A673 (cell line): ENCODE data around the gene LILRB3. TPM values are rescaled to one million over a fixed set of nuclear protein-coding genes. Genes with fewer than 3 reads are reported as not detected.
"Not testable (repeated sequence)": the region's sequence is repeated elsewhere in the genome, so short reads cannot be mapped to it uniquely, and the experiment has no call there.

ENCODE experiments used
- BruUV-seq: library from RNA; stranded (reverse); fragments of 400-500 nt; replicated peaks from 2 replicates; lab custom pipeline; 2021; lab: Mats Ljungman, UMichigan
- CTCF ChIA-PET: fragments of 300-600 bp; sonication (Branson Sonifier 250); formaldehyde crosslinking; loops from one replicate; lab custom pipeline; 2022; ENCODE audit warnings: antibody characterized with exemption; lab: Charles Lee
- POLR2A ChIA-PET: fragments of 300-600 bp; sonication (Branson Sonifier 250); formaldehyde crosslinking; loops from one replicate; lab custom pipeline; 2022; ENCODE audit warnings: antibody characterized with exemption; ENCODE audit not compliant: low non-redundant PET; lab: Charles Lee
- DNase-seq: peaks from one replicate; pipeline ENCODE4 v3.0.0-alpha.2; 2015; ENCODE audit warnings: low spot score
- H3K27ac ChIP-seq: fragments of 200-600 bp; sonication (generic); 2 replicates; pipeline ENCODE4 v1.5.1; 2016; ENCODE audit warnings: mixed run types, low read depth, mild to moderate bottlenecking, mixed read lengths, antibody characterized with exemption, low read length; ENCODE audit not compliant: poor library complexity, severe bottlenecking
- H3K27me3 ChIP-seq: fragments of 200-600 bp; sonication (generic); replicated peaks from 2 replicates; pipeline ENCODE4 v1.6.1; 2017; ENCODE audit warnings: mixed run types, low read depth, mild to moderate bottlenecking, mixed read lengths, antibody characterized with exemption, low read length; ENCODE audit not compliant: insufficient read depth, poor library complexity
- H3K36me3 ChIP-seq: fragments of 200-600 bp; sonication (generic); 2 replicates; pipeline ENCODE4 v1.6.1; 2016; ENCODE audit warnings: mixed run types, mild to moderate bottlenecking, mixed read lengths, antibody characterized with exemption, low read length; ENCODE audit not compliant: insufficient read depth, poor library complexity, severe bottlenecking
- H3K4me1 ChIP-seq: fragments of 200-600 bp; sonication (generic); 2 replicates; pipeline ENCODE4 v1.6.1; 2017; ENCODE audit warnings: mixed run types, mild to moderate bottlenecking, mixed read lengths, antibody characterized with exemption, low read length; ENCODE audit not compliant: insufficient read depth, poor library complexity, severe bottlenecking
- H3K4me3 ChIP-seq: fragments of 200-600 bp; sonication (generic); 2 replicates; pipeline ENCODE4 v1.5.1; 2016; ENCODE audit warnings: low read depth, mixed run types, mild to moderate bottlenecking, mixed read lengths, low read length; ENCODE audit not compliant: poor library complexity, severe bottlenecking
- H3K9me3 ChIP-seq: fragments of 200-600 bp; sonication (generic); 2 replicates; pipeline ENCODE4 v1.6.1; 2016; ENCODE audit warnings: mixed run types, low read depth, mild to moderate bottlenecking, mixed read lengths, antibody characterized with exemption, low read length; ENCODE audit not compliant: poor library complexity, severe bottlenecking
- CTCF ChIP-seq: fragments of 300-800, 200-600 bp; sonication (generic); conservative IDR thresholded peaks from 2 replicates; pipeline ENCODE4 v1.5.1; 2017; ENCODE audit warnings: low read depth, mild to moderate bottlenecking, antibody characterized with exemption, low read length, moderate library complexity, mixed read lengths
- EZH2 ChIP-seq: fragments of 200-600 bp; sonication (generic); IDR thresholded peaks from 2 replicates; pipeline ENCODE4 v1.6.1; 2017; ENCODE audit warnings: borderline replicate concordance, low read depth, mild to moderate bottlenecking, mixed read lengths, antibody characterized with exemption, low read length; ENCODE audit not compliant: poor library complexity, severe bottlenecking
- intact Hi-C: fragments of 100-400 bp; cut with micrococcal nuclease; formaldehyde crosslinking; loops from one replicate; pipeline ENCODE4 v1.10.0; 2022; ENCODE audit not compliant: unreplicated experiment
- total RNA-seq: library from RNA; stranded (reverse); gene quantifications from 2 replicates; pipeline ENCODE4 v1.2.3, GENCODE V29; 2021

LILRB3 gene
- total RNA-seq, 1 experiment from 2014 or later = not detected

DNA sequence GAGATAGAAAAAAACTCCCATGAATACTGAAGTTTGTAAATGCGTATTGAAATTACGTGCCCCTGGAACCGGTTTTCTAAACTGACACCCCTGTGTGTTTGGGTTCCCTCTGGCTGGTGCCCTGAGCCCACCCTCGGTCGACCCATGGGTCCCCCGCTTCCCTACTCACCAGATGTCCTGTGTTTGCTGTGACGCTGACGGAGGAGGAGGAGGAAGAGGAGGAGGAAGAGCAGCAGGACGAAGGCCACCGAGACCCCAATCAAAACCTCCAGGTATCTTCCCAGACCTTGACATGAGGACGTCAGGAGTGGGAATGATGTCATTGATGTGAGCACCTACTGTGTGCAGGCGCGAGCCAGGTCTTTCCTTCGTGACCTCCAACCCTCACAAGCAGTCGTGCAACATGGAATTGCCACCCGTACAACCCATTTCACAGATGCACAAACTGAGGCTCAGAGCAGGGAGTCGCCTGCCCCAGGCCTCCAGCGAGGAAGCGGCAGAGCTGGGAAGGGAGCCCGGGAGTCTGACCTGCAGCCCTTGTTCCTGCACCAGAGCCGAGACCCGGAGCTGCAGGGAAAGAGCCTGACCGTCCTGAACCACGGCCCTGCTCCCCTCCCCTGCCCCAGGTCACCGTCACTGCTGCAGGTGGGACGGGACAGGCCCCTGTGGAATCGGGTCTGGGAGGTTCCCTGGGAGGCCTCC, 3.7 kb downstream of the LILRB3 start:
- H3K9me3 ChIP-seq = no peaks in the 10 kb centered on the region
- no peak for DNase-seq
- H3K27ac ChIP-seq = no peak overlapping the region
- H3K4me3 ChIP-seq = no peak overlapping the region
- intact Hi-C loops = no loop called here
- POLR2A ChIA-PET = no interaction called here
- H3K27me3 ChIP-seq = no peaks in the 10 kb centered on the region
- TF ChIP-seq EZH2 (no peak), CTCF (no peak)
- H3K4me1 ChIP-seq = no peaks in the 10 kb centered on the region
- BruUV-seq = no TSS peak
- H3K36me3 ChIP-seq = no peaks in the 10 kb centered on the region
- CTCF ChIA-PET = no interaction called here

DNA sequence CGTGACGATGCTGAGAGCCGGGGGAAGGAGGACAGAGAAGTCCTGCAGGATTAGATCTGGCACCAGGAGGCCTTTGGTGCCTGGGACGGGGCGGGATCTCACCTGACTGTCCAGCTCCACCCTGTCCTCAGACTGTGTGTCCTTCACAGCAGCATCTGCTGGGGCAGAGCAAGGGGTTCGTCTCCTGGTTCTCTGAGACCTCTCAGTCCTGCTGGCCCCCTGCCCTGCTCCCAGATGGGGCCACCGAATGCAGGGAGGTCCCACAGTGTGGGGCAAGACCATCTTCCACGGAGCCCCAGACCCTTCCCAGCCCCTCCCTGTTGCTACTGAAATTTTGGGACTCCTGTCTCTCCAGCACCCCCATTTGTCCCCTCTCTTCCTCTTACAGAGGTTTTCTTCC, 4.5 kb downstream of the LILRB3 start:
- POLR2A ChIA-PET = no interaction called here

DNA sequence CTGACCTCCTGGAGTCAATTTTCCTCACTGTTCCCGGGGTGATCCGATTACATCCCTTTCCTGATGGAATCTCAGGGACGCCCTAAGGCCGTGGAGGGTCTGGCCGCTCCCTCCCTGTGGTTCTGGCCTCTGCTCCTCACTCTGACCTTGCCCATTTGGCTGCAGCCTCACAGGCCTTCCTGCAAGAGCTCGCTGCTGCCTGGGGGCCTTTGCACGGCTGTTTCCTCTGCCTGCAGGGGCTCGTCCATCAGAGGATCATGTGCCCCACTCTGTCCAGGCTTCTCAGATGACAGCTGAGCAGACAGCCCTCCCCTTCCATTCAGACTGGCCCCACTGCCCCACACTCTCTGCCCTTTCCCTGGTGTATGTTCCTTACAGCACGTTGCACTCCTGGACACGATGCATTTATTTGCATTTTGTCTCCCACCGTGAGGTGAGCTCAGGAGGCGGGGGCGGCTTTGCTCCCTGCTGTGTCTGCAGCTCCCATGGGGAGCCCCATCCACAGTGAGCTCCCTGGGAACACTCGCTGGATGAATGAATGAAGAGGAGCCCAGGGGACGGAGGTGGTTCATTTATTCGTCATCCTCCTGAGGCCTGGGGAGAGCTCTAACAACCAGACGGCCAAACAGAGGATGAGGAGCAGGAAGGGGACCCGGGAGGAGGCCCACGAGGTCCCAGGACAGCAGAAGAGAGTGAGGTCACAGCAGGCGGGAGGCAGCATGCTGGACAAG, 5.1 kb downstream of the LILRB3 start:
- intact Hi-C loops, DNase-seq, H3K27me3 ChIP-seq, H3K9me3 ChIP-seq, H3K27ac ChIP-seq, H3K36me3 ChIP-seq, BruUV-seq, H3K4me3 ChIP-seq, H3K4me1 ChIP-seq, CTCF ChIA-PET, POLR2A ChIA-PET: not testable (repeated sequence)

More for the DNA sequence above, 4.5 kb downstream of the LILRB3 start:
- Histone ChIP-seq H3K9me3 (no peaks in the 10 kb centered on the region), H3K4me1 (no peaks in the 10 kb centered on the region), H3K27me3 (no peaks in the 10 kb centered on the region), H3K36me3 (no peaks in the 10 kb centered on the region), H3K4me3 (no peak overlapping the region), H3K27ac (no peak overlapping the region)
- no peak for DNase-seq
- BruUV-seq = no TSS peak
- CTCF ChIA-PET = no interaction called here
- intact Hi-C loops = no loop called here
- TF ChIP-seq EZH2 (no peak), CTCF (no peak)
